Measurements from ENCODE around the gene CNDP2. TPM values are rescaled to one million over a fixed set of nuclear protein-coding genes. Genes with fewer than 3 reads are reported as not detected.

The CNDP2 gene
- total RNA-seq, 1 experiment from 2014 or later, result 57.6 TPM

- peaks cover 13% of the 10 kb centered on the region for H3K27me3 ChIP-seq (ENCODE audit: low read length)
- DNase-seq, result no peak
- no peaks in the 10 kb centered on the region for H3K9me3 ChIP-seq (ENCODE audit: low read length)
- ChIA-PET POLR2A (ENCODE audit: unreplicated experiment) (interaction anchor here (0.7 kb wide), 1 partner anchor 33 kb away, joined by 4 read pairs; no protein-coding TSS in a partner anchor), CTCF (interaction anchor here (0.6 kb wide), 1 partner anchor 125 kb away, joined by 3 read pairs; no protein-coding TSS in a partner anchor)
- no peak overlapping the region for H2AFZ ChIP-seq (ENCODE audit: low read length)
- H3F3A ChIP-seq (ENCODE audit: low read length, unreplicated experiment), result no peaks in the 10 kb centered on the region
- intact Hi-C loops (cut with micrococcal nuclease), result loop anchor here (10.0 kb wide), 1 partner anchor 55 kb away; no protein-coding TSS in a partner anchor
- TF ChIP-seq CTCF (conservative IDR thresholded peaks at IDR 0.05; ENCODE audit: low read depth, low read length) (no peak), EZH2 (IDR thresholded peaks at IDR 0.05; ENCODE audit: low read length, unreplicated experiment) (no peak), EZH2phosphoT487 (IDR thresholded peaks at IDR 0.05; ENCODE audit: borderline replicate concordance, low read length) (no peak)
- no TSS peak for BruUV-seq (replicated peaks)
- no peak overlapping the region for H3K4me3 ChIP-seq (ENCODE audit: low read length)
- H3K4me1 ChIP-seq (ENCODE audit: insufficient read depth, low read length), result no peaks in the 10 kb centered on the region
- no peaks in the 10 kb centered on the region for H3K36me3 ChIP-seq (ENCODE audit: low read depth, low read length)
- H4K20me1 ChIP-seq (ENCODE audit: low read length), result no peaks in the 10 kb centered on the region
- no peaks in the 10 kb centered on the region for H3K79me2 ChIP-seq (ENCODE audit: low read length)
- no peaks in the 10 kb centered on the region for H3K9me2 ChIP-seq (replicated peaks; ENCODE audit: low read length)
- no peak for ATAC-seq
- no peak overlapping the region for H3K27ac ChIP-seq (ENCODE audit: low read length)
- H3K4me2 ChIP-seq (ENCODE audit: low read length), result no peak overlapping the region
- H3K9ac ChIP-seq (ENCODE audit: low read length), result no peak overlapping the region
Observed at GRCh38 chr18:74489676-74490075, 6.5 kb upstream of the CNDP2 start.

- ChIA-PET CTCF (no interaction called here), POLR2A (ENCODE audit: unreplicated experiment) (no interaction called here)
- Histone ChIP-seq H3K27ac (ENCODE audit: low read length) (no peak overlapping the region), H3K27me3 (ENCODE audit: low read length) (peaks cover 10% of the 10 kb centered on the region), H3K4me2 (ENCODE audit: low read length) (no peak overlapping the region), H3K9ac (ENCODE audit: low read length) (no peak overlapping the region), H3K79me2 (ENCODE audit: low read length) (peaks cover 9% of the 10 kb centered on the region), H4K20me1 (ENCODE audit: low read length) (no peaks in the 10 kb centered on the region), H3K4me1 (ENCODE audit: insufficient read depth, low read length) (peaks cover 5% of the 10 kb centered on the region), H3K36me3 (ENCODE audit: low read depth, low read length) (no peaks in the 10 kb centered on the region), H3K9me2 (replicated peaks; ENCODE audit: low read length) (no peaks in the 10 kb centered on the region), H2AFZ (ENCODE audit: low read length) (no peak overlapping the region), H3K9me3 (ENCODE audit: low read length) (no peaks in the 10 kb centered on the region), H3F3A (ENCODE audit: low read length, unreplicated experiment) (no peaks in the 10 kb centered on the region), H3K4me3 (ENCODE audit: low read length) (no peak overlapping the region)
- ATAC-seq (no peak), DNase-seq (no peak)
- TF ChIP-seq EZH2 (IDR thresholded peaks at IDR 0.05; ENCODE audit: low read length, unreplicated experiment), result no peak
- no peak for TF ChIP-seq CTCF (conservative IDR thresholded peaks at IDR 0.05; ENCODE audit: low read depth, low read length)
- no peak for TF ChIP-seq EZH2phosphoT487 (IDR thresholded peaks at IDR 0.05; ENCODE audit: borderline replicate concordance, low read length)
- intact Hi-C loops (cut with micrococcal nuclease), result loop anchor here (2.0 to 10.0 kb wide), 2 partner anchors 23 to 57 kb away; no protein-coding TSS in a partner anchor
- no TSS peak for BruUV-seq (replicated peaks)
Observed at GRCh38 chr18:74492259-74492658, 3.9 kb upstream of the CNDP2 start.

- no peak overlapping the region for H3K4me2 ChIP-seq (ENCODE audit: low read length)
- H3K9me2 ChIP-seq (replicated peaks; ENCODE audit: low read length), result no peaks in the 10 kb centered on the region
- CTCF ChIA-PET, result interaction anchor here (0.6 to 1.6 kb wide), 12 partner anchors 34 to 152 kb away, joined by 3 to 59 read pairs (median 4); no protein-coding TSS in a partner anchor
- no peak overlapping the region for H3K27ac ChIP-seq (ENCODE audit: low read length)
- peaks cover 24% of the 10 kb centered on the region for H3K79me2 ChIP-seq (ENCODE audit: low read length)
- intact Hi-C loops (cut with micrococcal nuclease), result loop anchor here (1.0 to 10.0 kb wide), 4 partner anchors 25 to 140 kb away; no protein-coding TSS in a partner anchor
- TF ChIP-seq EZH2phosphoT487 (IDR thresholded peaks at IDR 0.05; ENCODE audit: borderline replicate concordance, low read length) (no peak), CTCF (conservative IDR thresholded peaks at IDR 0.05; ENCODE audit: low read depth, low read length) (peak; percentile 86)
- no peak overlapping the region for H3K9ac ChIP-seq (ENCODE audit: low read length)
- H3F3A ChIP-seq (ENCODE audit: low read length, unreplicated experiment), result no peaks in the 10 kb centered on the region
- POLR2A ChIA-PET (ENCODE audit: unreplicated experiment), result no interaction called here
- BruUV-seq (replicated peaks), result no TSS peak
- no peaks in the 10 kb centered on the region for H3K9me3 ChIP-seq (ENCODE audit: low read length)
- H3K4me3 ChIP-seq (ENCODE audit: low read length), result no peak overlapping the region
- peaks cover 10% of the 10 kb centered on the region for H3K27me3 ChIP-seq (ENCODE audit: low read length)
- H2AFZ ChIP-seq (ENCODE audit: low read length), result no peak overlapping the region
- DNase-seq (peak; percentile 69), ATAC-seq (peak; percentile 35)
- H3K36me3 ChIP-seq (ENCODE audit: low read depth, low read length), result no peaks in the 10 kb centered on the region
- no peaks in the 10 kb centered on the region for H4K20me1 ChIP-seq (ENCODE audit: low read length)
- peaks cover 19% of the 10 kb centered on the region for H3K4me1 ChIP-seq (ENCODE audit: insufficient read depth, low read length)
Observed at GRCh38 chr18:74493689-74494088, 2.5 kb upstream of the CNDP2 start.
